H9 (cell line): ENCODE measurements around the gene SGO2. TPM values are rescaled to one million over a fixed set of nuclear protein-coding genes. Genes with fewer than 3 reads are reported as not detected.

Experiments used
- DNase-seq: peaks from one replicate; pipeline ENCODE4 v3.0.0-alpha.2; 2017
- H2AFZ ChIP-seq: one replicate; pipeline ENCODE4 v1.6.1; 2013; ENCODE audit warnings: mild to moderate bottlenecking, low read length, control low read depth, moderate library complexity
- H2AK5ac ChIP-seq: 2 replicates; pipeline ENCODE4 v1.6.1; 2013; ENCODE audit warnings: low read length, control low read depth, mixed read lengths; ENCODE audit not compliant: insufficient read length
- H2BK120ac ChIP-seq: one replicate; pipeline ENCODE4 v1.6.1; 2013; ENCODE audit warnings: low read depth, mild to moderate bottlenecking, low read length, control low read depth, inconsistent platforms; ENCODE audit not compliant: poor library complexity, severe bottlenecking
- H2BK12ac ChIP-seq: 2 replicates; pipeline ENCODE4 v1.6.1; 2013; ENCODE audit warnings: low read length, control low read depth, mixed read lengths, low read depth; ENCODE audit not compliant: insufficient read length
- H2BK15ac ChIP-seq: 2 replicates; pipeline ENCODE4 v1.6.1; 2013; ENCODE audit warnings: low read depth, low read length, control low read depth
- H2BK20ac ChIP-seq: one replicate; pipeline ENCODE4 v1.6.1; 2013; ENCODE audit warnings: low read depth, mild to moderate bottlenecking, low read length, control low read depth, inconsistent platforms; ENCODE audit not compliant: poor library complexity, severe bottlenecking
- H2BK5ac ChIP-seq: 2 replicates; pipeline ENCODE4 v1.6.1; 2013; ENCODE audit warnings: low read length, control low read depth, mixed read lengths; ENCODE audit not compliant: insufficient read length
- H3K14ac ChIP-seq: 2 replicates; pipeline ENCODE4 v1.6.1; 2013; ENCODE audit warnings: low read length, control low read depth; ENCODE audit not compliant: insufficient read depth
- H3K18ac ChIP-seq: 2 replicates; pipeline ENCODE4 v1.6.1; 2013; ENCODE audit warnings: low read depth, mild to moderate bottlenecking, mixed read lengths, low read length, control low read depth; ENCODE audit not compliant: insufficient read length
- H3K23ac ChIP-seq: 2 replicates; pipeline ENCODE4 v1.6.1; 2013; ENCODE audit warnings: low read length, control low read depth, mixed read lengths, low read depth; ENCODE audit not compliant: insufficient read length
- H3K23me2 ChIP-seq: 2 replicates; pipeline ENCODE4 v1.6.1; 2013; ENCODE audit warnings: low read depth, mild to moderate bottlenecking, mixed read lengths, low read length, control low read depth; ENCODE audit not compliant: insufficient read length, poor library complexity, severe bottlenecking
- H3K27ac ChIP-seq: 2 replicates; pipeline ENCODE4 v1.5.1; 2013; ENCODE audit warnings: low read length, control low read depth, mixed read lengths, low read depth; ENCODE audit not compliant: insufficient read length
- H3K27me3 ChIP-seq: 2 replicates; pipeline ENCODE4 v1.6.1; 2013; ENCODE audit warnings: low read length, control low read depth, inconsistent platforms; ENCODE audit not compliant: insufficient read depth
- H3K4ac ChIP-seq: 2 replicates; pipeline ENCODE4 v1.6.1; 2013; ENCODE audit warnings: low read depth, mild to moderate bottlenecking, control low read depth, inconsistent platforms, low read length, moderate library complexity
- H3K4me1 ChIP-seq: 2 replicates; pipeline ENCODE4 v1.6.1; 2013; ENCODE audit warnings: low read length, control low read depth, inconsistent platforms; ENCODE audit not compliant: insufficient read depth
- H3K4me2 ChIP-seq: 2 replicates; pipeline ENCODE4 v1.6.1; 2013; ENCODE audit warnings: low read length, control low read depth, mixed read lengths; ENCODE audit not compliant: insufficient read length, insufficient read depth
- H3K56ac ChIP-seq: 2 replicates; pipeline ENCODE4 v1.6.1; 2013; ENCODE audit warnings: low read depth, mild to moderate bottlenecking, mixed read lengths, low read length, control low read depth; ENCODE audit not compliant: insufficient read length
- H3K79me1 ChIP-seq: 2 replicates; pipeline ENCODE4 v1.6.1; 2013; ENCODE audit warnings: low read depth, mild to moderate bottlenecking, moderate library complexity, low read length, control low read depth, inconsistent platforms; ENCODE audit not compliant: insufficient read depth, poor library complexity, severe bottlenecking
- H3K79me2 ChIP-seq: 2 replicates; pipeline ENCODE4 v1.6.1; 2013; ENCODE audit warnings: low read length, control low read depth, inconsistent platforms; ENCODE audit not compliant: insufficient read depth
- H3K9ac ChIP-seq: 2 replicates; pipeline ENCODE4 v1.6.1; 2013; ENCODE audit warnings: low read length, control low read depth, mixed read lengths; ENCODE audit not compliant: insufficient read length; ENCODE audit errors: extremely low read depth
- H3K9me3 ChIP-seq: one replicate; pipeline ENCODE4 v1.6.1; 2013; ENCODE audit warnings: low read depth, low read length, inconsistent platforms; ENCODE audit not compliant: control insufficient read depth
- H3T11ph ChIP-seq: one replicate; pipeline ENCODE4 v1.6.1; 2013; ENCODE audit warnings: mild to moderate bottlenecking, low read length, control low read depth, inconsistent platforms
- H4K20me1 ChIP-seq: one replicate; pipeline ENCODE4 v1.6.1; 2013; ENCODE audit not compliant: control insufficient read depth, insufficient read length, insufficient read depth
- H4K5ac ChIP-seq: 2 replicates; pipeline ENCODE4 v1.6.1; 2013; ENCODE audit warnings: low read depth, mild to moderate bottlenecking, mixed read lengths, low read length, control low read depth; ENCODE audit not compliant: insufficient read length
- H4K8ac ChIP-seq: replicated peaks from 2 replicates; pipeline ENCODE4 v1.6.1; 2013; ENCODE audit warnings: low read length, control low read depth, mixed read lengths, low read depth; ENCODE audit not compliant: insufficient read length
- H4K91ac ChIP-seq: 2 replicates; pipeline ENCODE4 v1.6.1; 2013; ENCODE audit warnings: low read depth, mild to moderate bottlenecking, moderate library complexity, mixed read lengths, low read length, control low read depth; ENCODE audit not compliant: insufficient read length
- H3K27ac Mint-ChIP-seq, 3 experiments: 2 replicates in 2 of 3; 3 replicates in 1 of 3; pipeline ENCODE4 v1.8.0; 2020 to 2021; ENCODE audit warnings: mixed read lengths in 3 of 3, mild to moderate bottlenecking in 1 of 3, moderate library complexity in 1 of 3
- H3K27me3 Mint-ChIP-seq: 2 replicates; pipeline ENCODE4 v1.8.0; 2021; ENCODE audit warnings: low read depth, mild to moderate bottlenecking, moderate library complexity, mixed read lengths
- H3K36me3 Mint-ChIP-seq, 3 experiments: 2 replicates in 2 of 3; 3 replicates in 1 of 3; pipeline ENCODE4 v1.8.0; 2020 to 2021; ENCODE audit warnings: low read depth in 3 of 3, mixed read lengths in 3 of 3; ENCODE audit not compliant: insufficient read depth in 1 of 3
- H3K4me1 Mint-ChIP-seq, 2 experiments: 2 replicates each; pipeline ENCODE4 v1.8.0; 2020; ENCODE audit warnings: mixed read lengths in 2 of 2
- H3K4me3 Mint-ChIP-seq, 2 experiments: 2 replicates in 1 of 2; 3 replicates in 1 of 2; pipeline ENCODE4 v1.8.0; 2020 to 2021; ENCODE audit warnings: mild to moderate bottlenecking in 2 of 2, mixed read lengths in 2 of 2, moderate library complexity in 1 of 2
- H3K9me3 Mint-ChIP-seq, 2 experiments: 2 replicates in 1 of 2; 3 replicates in 1 of 2; pipeline ENCODE4 v1.8.0; 2020; ENCODE audit warnings: mild to moderate bottlenecking in 2 of 2, mixed read lengths in 2 of 2, moderate library complexity in 1 of 2
- CTCF ChIP-seq: fragments of 200-600 bp; sonication (generic); conservative IDR thresholded peaks from 3 replicates; pipeline ENCODE4 v1.8.0; 2021; ENCODE audit warnings: antibody characterized with exemption, mild to moderate bottlenecking
- WGBS: extraction: QIAGEN DNeasy Blood & Tissue Kit; methylation state at CpG from one replicate; pipeline ENCODE4 v1.1.7; 2013; ENCODE audit warnings: missing lambda C conversion rate, low lambda C conversion rate, mixed read lengths; ENCODE audit not compliant: insufficient read length; ENCODE audit errors: extremely low coverage; 5-methylcytosine and 5-hydroxymethylcytosine counted together
- total RNA-seq: library from RNA; stranded (reverse); gene quantifications from 2 replicates; pipeline ENCODE4 v1.2.1, GENCODE V29; 2021

The SGO2 gene
- total RNA-seq, 1 experiment from 2014 or later: 25.6 TPM

GRCh38 chr2:200631287-200631686 lies 105.3 kb downstream of the SGO2 start:
- Histone ChIP-seq H3K27me3 (no peaks in the 10 kb centered on the region), H4K8ac (no peak overlapping the region), H2BK15ac (no peak overlapping the region), H2BK5ac (no peak overlapping the region), H4K20me1 (no peaks in the 10 kb centered on the region), H3K18ac (no peak overlapping the region), H3K4ac (no peak overlapping the region), H2BK20ac (no peak overlapping the region), H2AK5ac (no peak overlapping the region), H3K9ac (no peak overlapping the region), H4K91ac (no peak overlapping the region), H2BK12ac (no peak overlapping the region), H3K23me2 (no peaks in the 10 kb centered on the region), H3K56ac (no peak overlapping the region), H3K79me2 (no peaks in the 10 kb centered on the region), H2AFZ (no peak overlapping the region), H3T11ph (no peak overlapping the region), H3K27ac (no peak overlapping the region), H3K4me1 (no peaks in the 10 kb centered on the region), H3K79me1 (no peaks in the 10 kb centered on the region), H4K5ac (no peak overlapping the region), H3K23ac (no peak overlapping the region), H2BK120ac (no peak overlapping the region), H3K4me2 (no peak overlapping the region), H3K9me3 (no peaks in the 10 kb centered on the region), H3K14ac (no peak overlapping the region)
- no CpG with 5 or more reads among the region's 1 CpG for WGBS
- TF ChIP-seq CTCF: no peak
- Mint-ChIP-seq H3K9me3 (no peaks in the 10 kb centered on the region), H3K27me3 (no peaks in the 10 kb centered on the region), H3K27ac (peak overlapping the region in 1 of 3 experiments; percentile 24; a peak in 1 of 7 replicates), H3K4me1 (peaks cover 9 to 16% of the 10 kb centered on the region in 2 experiments), H3K36me3 (no peaks in the 10 kb centered on the region; a peak in 1 of 7 replicates), H3K4me3 (no peak overlapping the region)
- no peak for DNase-seq

Other genes with a start within 250 kb of the SGO2 start
- 45.9 and 47.3 TPM in 2 replicates for gene SPATS2L, start 219.5 kb upstream of the SGO2 start, total RNA-seq
- gene KCTD18, start 16.1 kb upstream of the SGO2 start, total RNA-seq: 3.4 and 4.9 TPM in 2 replicates
- 3.5 and 4.8 TPM in 2 replicates for gene AOX1, start 59.8 kb downstream of the SGO2 start, total RNA-seq